GM18517 (cell line): Measurements from ENCODE around the gene LFNG.
"Not testable (repeated sequence)": the region's sequence is repeated elsewhere in the genome, so short reads cannot be mapped to it uniquely, and the experiment has no call there.

ENCODE experiments used
- ATAC-seq: cut with Tn5 transposase; IDR thresholded peaks from one replicate; pipeline ENCODE4 v1.9.1; 2021; ENCODE audit warnings: mild to moderate bottlenecking, moderate library complexity; ENCODE audit not compliant: unreplicated experiment

Gene LFNG

DNA sequence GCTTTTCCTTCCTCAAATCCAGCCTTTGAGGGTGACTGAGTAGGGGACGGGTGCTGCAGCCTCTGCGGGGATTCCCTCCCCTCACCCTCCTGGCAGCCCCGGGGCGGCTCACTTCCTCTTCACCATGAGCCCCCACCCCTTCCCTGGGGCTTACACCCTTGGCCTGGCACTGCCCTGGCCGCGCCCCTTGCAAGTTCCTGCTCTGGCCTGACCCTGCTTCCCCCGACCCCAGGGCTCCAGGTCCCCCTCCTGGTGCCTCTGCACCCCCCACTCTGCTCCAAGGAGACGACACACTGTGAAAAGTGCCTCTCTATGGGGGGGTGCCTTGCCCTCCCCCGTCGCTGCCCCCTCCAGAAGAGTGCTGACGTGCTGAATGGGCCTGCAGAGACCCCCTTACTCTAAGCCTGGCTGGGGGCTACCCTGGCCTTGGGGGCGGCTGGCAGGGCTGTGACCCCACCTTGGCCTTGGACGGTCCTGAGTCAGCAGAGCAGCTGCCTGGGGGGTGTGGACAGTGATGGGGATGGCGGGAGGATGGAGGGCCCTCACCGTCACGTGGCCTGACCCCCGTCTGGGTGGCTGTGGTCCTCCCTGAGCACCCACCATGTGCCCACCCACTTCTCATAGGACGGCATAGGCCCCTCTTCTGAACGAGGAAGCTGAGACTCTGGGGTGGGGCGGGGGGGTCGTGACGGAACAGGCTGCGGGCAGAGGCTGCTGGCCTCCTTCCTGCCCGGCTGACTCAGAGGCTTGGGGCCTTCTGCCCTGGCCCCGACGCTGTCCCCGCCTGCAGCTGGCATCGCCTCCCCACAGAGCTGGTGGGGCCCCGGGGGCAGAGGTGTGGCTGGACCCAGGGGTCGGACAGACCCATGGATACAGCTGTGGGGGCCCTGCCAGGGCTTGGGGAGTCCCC, 9.8 kb downstream of the LFNG start:
- ATAC-seq: no peak

DNA sequence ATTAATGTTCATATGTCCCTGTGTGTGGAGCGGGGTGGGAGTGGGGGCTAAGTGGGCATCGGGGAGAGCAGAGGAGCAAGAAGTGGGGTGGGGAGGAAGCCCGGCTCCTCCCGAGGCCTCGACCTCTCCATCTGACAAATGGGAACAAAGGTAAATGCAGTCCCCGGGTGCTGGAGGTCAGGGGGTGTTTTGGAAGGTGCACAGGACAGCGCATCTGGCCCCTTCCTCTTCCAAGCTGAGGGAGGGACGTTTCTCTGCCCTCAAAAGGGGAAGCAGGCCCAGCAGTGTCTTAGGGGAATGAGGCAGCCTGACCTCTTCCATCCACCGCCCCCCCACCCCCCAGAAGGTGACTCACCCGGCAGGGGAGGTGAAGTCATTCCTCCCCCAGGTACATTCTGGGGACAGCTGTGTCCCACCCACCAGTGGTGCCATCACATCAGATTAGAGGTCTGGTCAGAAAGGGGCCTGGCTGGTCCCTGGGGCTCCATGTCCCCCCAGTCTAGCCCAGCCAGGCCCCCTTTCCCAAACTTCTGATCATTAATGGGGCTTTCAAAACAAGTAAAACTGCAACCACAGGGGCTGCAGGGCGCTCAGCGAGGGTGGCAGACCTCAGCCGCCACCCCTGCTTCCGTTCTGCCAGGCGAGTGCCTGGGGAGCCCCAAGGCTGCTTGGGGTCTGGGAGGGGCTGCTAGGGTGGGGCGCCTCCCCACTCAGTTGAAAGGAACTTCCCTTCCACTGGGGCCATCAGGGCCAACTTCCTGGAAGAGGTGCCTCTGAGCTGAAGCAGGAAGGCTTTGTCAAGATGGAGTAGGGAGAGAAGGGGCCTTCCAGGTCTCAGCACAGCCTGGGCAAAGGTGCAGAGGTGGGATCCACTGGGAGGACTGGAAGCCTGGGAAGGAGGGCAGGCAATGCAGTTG, 10.8 kb downstream of the LFNG start:
- no peak for ATAC-seq

DNA sequence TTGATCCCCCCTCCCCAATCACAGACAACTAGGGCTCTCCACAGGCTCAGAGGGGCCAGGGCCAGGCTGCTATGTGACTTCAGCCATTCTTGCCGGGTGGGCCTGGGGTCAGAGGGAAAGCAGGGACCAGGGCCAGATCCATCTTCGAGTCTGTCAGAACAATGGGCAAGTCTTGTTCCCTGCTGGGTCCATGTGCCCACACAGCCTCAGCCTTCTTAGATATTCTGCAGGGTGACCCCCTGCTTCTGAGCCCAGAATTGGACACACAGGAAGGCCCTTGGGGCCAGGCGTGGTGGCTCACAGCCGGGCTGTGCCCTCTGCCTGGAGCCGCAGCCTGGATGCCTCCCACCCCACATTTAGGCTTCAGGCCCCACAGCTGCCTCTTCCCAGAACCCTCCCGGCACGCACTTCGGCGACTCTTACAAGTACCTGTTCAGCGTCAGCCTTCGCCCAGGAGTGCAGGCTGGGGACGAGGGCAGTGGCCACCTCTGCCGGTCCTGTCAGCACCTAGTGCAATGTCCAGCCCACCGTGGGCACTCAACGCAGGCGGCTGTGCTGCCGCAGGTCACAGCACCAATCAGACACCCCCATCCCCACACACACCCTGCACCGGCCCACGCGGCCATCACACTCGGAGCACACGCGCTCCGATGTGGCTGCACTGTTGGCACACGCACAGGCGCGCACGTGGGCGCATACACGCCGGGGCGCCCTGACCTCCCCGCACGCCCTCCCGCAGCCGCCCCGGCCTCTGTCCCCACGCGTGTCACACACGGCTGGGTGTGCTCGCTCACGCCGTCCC, 11.6 kb downstream of the LFNG start:
- ATAC-seq: not testable (repeated sequence)

DNA sequence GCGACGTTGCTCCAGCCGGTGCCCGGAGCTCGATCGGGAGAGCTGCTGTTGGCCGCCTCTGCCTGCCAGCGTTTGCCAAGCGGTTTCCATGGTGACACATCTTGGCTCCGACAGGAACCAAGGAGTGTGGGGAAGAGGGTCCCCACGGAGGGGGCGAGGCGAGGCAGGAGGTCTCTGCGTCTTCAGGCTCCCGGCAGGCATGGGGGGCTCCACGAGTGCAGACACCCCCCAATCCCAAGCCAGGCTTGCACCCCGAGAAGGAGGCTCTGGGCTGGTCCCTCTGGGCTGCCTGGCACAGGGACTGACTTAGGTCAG, 12.2 kb downstream of the LFNG start:
- ATAC-seq: not testable (repeated sequence)

DNA sequence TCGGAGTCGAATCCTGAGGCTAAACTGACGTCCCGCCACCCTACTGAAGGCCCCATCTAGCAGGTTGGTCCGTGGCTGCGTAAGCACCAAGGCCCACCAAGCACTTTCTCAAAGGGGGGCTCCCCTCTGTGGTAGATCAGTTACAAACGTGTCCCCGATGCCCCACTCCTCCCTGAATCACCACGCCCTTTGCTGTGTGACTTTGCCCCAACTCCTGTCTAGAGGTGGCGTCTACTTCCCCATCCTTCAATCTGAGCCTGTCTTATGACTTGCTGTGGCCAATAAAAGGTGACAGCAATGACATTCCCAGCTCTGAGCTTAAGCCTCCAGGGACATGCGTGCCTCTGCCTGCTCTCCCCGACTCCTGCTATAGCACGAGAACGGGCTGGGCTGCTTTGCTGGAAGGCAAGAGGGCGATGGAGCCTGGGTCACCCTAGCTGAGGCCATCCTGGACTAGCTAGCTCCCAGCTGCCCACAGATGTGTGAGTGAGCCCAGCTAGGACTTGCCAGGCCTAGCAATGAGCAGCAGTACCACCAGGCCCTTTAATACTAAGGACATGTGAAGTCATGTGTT, 12.7 kb downstream of the LFNG start:
- not testable (repeated sequence) for ATAC-seq

DNA sequence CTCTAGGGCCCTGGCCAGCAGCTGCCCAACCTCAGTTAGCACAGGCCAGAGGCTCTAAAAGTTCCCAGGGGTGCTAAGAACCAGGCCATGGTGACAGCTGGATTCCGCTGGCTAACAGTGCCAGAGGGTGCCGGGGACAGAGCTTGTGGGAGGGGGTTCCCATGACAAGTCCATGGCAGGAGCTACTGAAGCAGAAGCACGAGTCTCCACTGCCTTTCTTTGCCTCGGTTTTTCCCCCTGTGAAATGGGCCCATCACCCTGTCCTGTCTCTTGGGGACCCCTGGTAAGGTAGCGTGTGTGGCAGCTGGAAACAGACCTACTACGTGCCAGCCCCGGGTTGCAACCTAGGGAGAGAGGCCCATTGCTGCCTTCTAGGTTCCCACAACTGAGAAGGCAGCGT, 13.2 kb downstream of the LFNG start:
- not testable (repeated sequence) for ATAC-seq

DNA sequence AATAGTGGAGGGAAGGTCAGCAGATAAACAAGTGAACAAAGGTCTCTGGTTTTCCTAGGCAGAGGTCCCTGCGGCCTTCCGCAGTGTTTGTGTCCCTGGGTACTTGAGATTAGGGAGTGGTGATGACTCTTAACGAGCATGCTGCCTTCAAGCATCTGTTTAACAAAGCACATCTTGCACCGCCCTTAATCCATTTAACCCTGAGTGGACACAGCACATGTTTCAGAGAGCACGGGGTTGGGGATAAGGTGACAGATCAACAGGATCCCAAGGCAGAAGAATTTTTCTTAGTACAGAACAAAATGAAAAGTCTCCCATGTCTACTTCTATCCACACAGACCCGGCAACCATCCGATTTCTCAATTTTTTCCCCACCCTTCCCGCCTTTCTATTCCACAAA, 14.0 kb downstream of the LFNG start:
- ATAC-seq: not testable (repeated sequence)

DNA sequence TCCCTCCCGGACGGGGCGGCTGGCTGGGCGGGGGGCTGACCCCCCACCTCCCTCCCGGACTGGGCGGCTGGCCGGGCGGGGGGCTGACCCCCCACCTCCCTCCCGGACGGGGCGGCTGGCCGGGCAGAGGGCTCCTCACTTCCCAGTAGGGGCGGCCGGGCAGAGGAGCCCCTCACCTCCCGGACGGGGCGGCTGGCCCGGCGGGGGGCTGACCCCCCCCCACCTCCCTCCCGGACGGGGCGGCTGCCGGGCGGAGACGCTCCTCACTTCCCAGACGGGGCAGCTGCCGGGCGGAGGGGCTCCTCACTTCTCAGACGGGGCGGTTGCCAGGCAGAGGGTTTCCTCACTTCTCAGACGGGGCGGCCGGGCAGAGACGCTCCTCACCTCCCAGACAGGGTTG, 14.6 kb downstream of the LFNG start:
- not testable (repeated sequence) for ATAC-seq

DNA sequence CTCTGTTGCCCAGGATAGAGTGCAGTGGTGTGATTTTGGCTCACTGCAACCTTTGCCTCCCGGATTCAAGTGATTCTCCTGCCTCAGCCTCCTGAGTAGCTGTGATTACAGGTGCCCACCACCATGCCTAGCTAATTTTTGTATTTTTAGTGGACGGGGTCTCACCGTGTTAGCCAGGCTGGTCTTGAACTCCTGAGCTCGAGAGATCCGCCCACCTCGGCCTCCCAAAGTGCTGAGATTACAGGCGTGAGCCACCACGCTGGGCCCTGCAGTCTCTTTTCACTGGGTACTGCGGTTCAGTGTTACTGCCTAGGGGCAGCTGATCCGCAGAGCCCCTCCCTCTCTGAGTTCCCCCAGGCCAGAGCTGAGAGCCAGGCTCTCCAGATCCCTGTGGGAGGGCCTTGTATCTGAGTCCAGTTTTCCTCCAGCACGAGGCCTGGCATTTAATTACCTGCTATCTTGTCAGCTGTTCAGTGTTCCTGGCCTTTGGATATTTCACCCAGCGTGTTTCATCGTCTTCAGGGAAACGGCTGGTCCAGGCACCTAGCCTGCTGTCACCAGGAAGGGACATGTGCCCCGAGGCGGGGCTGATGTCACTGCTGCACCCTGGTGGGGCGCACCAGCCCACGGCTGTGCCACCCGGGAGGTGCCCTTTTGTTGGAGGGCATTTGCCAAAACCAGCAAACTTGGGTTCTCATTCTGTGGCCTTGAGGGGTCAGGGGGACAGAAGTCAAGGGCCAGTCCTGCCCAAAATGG, 16.5 kb downstream of the LFNG start:
- ATAC-seq: not testable (repeated sequence)

DNA sequence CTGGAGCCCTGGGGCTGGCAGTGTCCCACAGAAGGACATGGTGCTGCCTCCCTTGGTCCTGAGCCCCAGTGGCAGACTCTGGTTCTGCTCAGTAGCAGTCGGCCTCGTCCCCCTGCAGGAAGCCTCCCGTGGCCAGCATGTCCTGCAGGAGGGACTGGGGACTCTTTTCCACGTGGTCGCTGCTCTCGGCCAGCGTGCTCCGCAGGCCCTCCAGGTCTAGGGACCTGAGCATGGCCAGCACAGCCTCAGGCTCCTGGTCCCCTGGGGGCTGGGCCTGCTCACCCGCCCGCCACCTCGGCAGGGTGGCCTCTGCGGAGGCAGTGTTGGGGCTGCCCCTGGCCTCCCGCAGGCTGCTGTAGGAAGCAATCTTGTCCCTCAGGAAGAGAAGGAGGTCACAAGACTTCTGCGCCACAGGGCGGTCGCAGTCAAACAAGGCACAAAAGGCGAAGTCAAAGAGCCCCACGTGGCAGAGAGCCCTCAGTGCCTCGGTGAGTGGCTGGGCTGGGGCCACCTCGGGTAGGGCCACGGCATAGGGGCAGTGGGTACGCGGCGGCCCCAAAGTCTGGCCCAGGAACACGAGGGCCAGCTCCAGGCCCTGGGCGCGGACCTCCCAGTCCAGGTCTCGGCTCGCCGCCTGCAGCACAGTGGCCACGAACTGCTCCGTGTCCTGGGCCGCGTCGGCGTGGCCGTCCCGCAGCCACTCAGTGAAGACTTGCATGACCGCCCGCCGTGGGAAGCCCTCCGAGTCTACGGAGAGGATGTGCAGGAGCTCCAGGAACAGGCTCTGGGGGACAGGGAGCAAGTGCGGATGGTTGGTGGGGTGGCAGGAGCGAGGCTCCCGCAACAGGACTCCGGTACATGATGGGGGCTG, 18.6 kb downstream of the LFNG start:
- ATAC-seq: no peak

DNA sequence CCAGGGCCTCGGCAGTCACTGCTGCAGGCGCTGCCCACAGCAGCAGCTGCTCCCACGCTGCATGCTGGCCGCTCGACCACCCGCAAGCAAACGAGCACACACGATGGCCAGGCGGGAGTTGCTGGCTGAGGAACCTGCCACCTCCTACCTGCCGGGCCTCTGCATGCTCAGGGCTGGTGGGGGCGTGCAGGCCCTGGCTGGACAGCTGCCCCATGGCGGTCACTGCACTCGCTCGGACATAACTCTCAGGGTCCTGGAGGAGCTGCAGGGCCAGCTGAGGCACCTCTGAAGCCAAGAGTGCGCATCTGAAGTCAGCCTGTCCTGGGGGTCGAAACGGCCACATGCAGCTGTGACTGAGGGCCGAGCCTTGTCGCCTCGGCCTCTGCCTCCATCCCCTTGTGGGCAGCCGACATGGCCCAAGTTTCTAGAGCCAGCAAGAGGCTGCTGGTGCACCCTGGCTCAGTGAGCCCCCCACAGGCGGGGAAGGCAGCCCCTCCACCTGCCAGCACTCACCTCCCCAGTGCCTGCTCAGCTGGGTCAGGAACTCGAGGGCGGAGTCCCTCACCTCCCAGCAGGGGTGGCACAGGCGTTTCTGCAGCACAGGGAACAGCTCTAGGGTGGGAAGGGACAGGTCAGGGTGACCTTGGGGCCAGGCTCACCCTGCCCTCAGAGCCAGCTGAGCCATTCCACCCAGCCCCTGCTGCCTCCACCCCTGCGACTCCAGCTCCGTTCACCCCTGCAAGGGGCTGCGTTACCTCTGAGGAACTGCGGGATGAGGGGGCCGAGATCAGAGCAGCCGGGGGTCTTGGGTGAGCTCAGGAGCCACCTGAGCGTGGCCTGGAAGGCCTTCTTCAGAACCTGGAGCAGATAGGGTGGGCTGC, 19.7 kb downstream of the LFNG start:
- no peak for ATAC-seq

DNA sequence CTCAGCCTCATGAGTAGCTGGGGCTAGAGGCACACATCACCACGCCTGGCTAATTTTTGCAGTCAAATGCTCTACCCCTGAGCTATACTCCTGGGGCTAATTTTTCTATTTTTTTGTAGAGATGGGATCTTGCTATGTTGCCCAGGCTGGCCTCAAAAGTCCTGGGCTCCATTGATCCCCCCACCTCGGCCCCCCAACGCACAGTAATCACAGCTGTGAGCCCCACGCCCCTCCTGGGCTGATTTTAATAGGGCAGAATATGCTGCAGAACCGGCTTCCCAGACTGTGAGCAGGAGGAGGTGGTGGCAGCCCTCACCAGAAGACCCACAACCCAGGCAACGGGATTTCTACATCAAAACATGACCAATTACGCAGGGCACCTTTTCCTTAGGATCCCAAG, 20.6 kb downstream of the LFNG start:
- no peak for ATAC-seq

DNA sequence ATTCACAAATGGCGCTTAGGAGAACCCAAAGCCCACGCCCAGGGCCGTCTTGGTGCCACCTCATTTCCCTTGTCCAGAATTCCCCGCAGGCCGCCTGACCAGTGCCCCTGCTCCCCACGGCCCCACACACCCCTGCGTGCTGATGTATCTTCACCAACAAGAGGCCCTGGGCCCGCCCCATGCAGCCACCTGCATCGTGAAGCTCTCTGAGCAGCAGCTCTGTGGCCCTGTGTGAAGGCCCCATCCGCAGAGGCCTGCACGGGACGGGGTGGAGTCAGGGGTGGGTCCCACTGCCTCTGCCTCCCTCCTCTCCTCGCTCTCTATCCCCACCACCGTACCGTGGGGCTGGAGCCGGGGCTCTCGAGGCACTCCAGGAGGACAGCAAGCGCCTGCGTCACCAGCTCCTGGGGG, 21.1 kb downstream of the LFNG start:
- no peak for ATAC-seq

DNA sequence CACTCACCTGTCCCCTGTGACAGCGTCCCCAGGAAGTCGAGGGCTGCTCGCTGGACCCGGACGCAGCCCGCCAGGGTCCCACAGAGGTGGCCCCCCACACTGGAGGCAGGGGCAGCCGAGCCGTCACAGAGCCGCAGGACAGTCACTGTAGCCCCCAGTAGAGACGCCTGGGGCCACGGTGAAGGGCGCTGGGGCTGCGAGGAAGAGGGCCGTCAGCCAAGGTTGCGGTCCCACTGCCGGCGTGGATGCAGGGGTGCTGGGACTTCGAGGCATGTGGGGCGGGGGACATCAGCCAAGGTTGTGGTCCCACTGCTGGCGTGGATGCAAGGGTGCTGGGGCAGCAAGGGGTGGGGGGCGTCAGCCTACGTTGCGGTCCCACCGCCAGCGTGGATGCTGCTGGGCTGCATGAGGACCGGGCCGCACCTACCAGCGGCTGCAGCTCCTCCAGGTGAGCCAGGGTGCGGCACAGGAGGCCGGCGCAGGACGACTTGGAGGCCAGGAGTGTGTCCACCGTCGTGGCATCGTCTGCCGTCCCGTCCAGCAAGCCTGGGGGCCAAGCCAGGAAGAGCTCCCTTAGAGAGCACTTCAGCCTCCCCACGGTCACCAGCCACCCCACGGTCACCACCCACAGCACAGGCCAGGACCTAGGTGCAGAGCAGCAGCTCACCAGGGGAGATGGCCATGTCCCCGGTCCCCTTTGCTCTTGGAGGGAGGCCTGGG, 21.9 kb downstream of the LFNG start:
- ATAC-seq: no peak

DNA sequence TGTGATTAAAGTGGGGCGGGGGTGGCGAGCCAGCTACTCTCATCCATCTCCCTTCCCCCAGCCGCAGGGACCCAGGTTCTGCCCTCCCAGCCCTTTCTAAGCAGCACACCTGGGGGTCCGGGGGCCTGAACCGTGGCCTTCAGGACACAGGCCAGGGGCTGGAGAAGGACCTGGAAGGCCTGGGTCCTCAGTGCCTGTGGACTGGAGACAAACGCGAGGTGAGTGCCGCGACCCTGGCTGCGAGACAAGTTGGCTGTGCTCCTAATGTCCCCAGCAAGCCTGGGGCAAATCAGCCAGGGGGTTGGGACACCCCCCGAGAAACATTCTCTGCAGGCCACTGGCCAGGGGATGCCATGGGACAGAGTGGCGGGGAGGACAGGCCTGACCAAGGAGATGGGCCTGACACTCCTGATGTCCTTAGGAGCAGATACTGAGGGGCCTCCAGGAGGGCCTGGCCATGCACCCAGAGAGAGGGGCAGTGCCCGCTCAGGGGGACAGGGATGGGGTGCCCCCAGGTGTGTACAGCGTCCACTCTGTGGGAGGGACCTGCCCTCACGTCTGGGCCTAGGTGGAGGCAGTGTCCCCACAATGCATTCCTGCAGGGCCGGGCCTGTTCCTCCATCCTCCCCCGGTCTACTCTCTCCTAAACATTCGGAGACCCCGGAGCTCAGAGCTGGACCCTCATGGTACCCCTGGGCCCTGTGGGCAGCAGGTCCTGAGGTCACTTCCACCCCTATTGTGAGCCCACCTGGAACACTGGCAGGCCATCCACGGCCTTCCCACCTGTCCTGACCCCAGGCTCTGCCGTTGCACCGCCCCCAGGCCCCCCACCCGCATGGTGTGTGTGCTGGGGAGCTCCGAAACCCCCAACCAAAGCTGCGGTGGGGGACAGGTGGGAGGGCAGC, 22.7 kb downstream of the LFNG start:
- no peak for ATAC-seq
